Coronary artery (tissue), 2 donors: Measurements from ENCODE around the gene KIF26B.

Source experiments
- DNase-seq: peaks from one replicate; pipeline ENCODE4 v3.0.0-alpha.2; 2017; ENCODE audit warnings: low spot score
- H3K27ac ChIP-seq, 2 donors: fragments of 200-600 bp; sonication (generic); one replicate each; pipeline ENCODE4 v1.5.1; 2016 to 2019
- H3K4me3 ChIP-seq: fragments of 200-600 bp; sonication (generic); 2 replicates; pipeline ENCODE4 v1.5.1; 2016; ENCODE audit warnings: mild to moderate bottlenecking, moderate library complexity
- TF ChIP-seq, protein P1 (sequence below): fragments of 200-600 bp; sonication (generic); IDR thresholded peaks from one replicate; pipeline ENCODE4 v1.5.1; 2019; ENCODE audit warnings: antibody characterized with exemption

Gene KIF26B

DNA sequence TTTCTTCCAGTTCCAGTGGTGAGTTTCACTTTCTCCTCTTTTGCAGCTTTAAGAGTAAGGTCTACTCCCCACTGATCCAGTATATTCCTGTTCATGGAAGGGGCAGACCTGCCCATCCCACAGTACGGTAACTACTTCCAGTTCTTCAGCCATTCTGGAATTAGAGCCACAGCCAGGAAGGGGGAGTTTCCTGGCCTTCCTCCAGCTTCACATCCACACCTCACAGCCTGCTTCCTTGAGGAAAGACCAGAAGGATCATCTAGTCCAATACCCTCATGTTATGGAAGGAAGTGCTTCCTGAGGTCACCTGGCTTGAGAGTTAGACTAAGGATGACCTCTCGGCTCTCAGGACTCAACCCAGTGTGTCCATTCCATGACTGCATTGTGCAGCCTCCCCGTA lies 597.8 kb downstream of the KIF26B start:
- no peak overlapping the region for H3K4me3 ChIP-seq
- TF ChIP-seq, protein P1, sequence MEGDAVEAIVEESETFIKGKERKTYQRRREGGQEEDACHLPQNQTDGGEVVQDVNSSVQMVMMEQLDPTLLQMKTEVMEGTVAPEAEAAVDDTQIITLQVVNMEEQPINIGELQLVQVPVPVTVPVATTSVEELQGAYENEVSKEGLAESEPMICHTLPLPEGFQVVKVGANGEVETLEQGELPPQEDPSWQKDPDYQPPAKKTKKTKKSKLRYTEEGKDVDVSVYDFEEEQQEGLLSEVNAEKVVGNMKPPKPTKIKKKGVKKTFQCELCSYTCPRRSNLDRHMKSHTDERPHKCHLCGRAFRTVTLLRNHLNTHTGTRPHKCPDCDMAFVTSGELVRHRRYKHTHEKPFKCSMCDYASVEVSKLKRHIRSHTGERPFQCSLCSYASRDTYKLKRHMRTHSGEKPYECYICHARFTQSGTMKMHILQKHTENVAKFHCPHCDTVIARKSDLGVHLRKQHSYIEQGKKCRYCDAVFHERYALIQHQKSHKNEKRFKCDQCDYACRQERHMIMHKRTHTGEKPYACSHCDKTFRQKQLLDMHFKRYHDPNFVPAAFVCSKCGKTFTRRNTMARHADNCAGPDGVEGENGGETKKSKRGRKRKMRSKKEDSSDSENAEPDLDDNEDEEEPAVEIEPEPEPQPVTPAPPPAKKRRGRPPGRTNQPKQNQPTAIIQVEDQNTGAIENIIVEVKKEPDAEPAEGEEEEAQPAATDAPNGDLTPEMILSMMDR = no peak
- no peak for DNase-seq
- no peak overlapping the region for H3K27ac ChIP-seq

GRCh38 chr1:245753807-245754206 lies 599.0 kb downstream of the KIF26B start:
- no peak for DNase-seq
- Histone ChIP-seq H3K4me3 (no peak overlapping the region), H3K27ac (no peak overlapping the region)
- TF ChIP-seq, protein P1 = no peak

DNA sequence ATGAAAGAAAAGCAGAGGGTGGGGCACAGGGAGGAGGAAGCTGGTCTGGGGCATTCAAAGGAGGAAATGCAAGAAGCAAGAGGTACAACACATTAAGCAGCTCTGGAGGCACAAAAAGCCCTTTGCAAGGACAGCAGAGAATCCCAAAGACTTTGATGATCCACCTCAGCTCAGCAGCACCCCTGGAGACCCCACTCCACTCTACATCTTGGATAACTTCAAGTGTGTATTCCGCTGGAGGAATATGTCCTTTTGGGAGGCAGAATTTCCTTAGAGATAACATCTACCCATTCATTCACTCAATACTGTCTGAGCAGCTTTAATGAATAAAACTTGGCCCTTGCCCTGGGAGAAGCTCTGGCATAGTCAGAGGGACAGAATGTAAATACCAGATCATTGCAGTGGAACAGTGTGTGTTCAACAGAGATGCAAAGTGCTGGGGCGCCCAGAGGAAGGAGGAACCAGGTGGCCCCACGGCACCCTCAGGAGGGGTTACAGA lies 599.7 kb downstream of the KIF26B start:
- TF ChIP-seq, protein P1 = no peak
- DNase-seq = no peak
- Histone ChIP-seq H3K4me3 (no peak overlapping the region), H3K27ac (no peak overlapping the region)
